ENCODE measurements around the gene KAZN. TPM values are rescaled to one million over a fixed set of nuclear protein-coding genes. Genes with fewer than 3 reads are reported as not detected.

The KAZN gene
- polyA plus RNA-seq, 1 of the 3 experiments (the other 2 are of a cell fraction) = 6.8 TPM

DNA sequence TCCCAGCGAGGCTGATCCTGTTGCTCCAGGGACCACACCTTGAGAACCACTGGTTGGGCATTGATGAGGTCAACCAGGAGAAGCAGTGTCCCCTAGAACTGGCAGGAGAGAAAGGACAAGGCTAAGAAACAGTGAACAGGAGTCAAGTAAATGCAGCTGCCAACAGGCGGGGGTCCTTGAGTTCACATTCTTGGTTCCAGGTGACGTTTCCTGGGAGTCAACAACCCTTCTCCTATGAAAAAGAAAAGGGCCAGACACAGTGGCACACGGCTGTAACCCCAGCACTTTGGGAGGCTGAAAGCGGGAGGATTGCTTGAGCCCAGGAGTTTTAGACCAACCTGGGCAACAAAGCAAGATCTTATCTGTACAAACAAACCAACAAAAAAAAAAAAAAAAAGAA is 98.3 kb downstream of the KAZN start:
- Histone ChIP-seq H3K79me2 (ENCODE audit: insufficient read depth) (no peaks in the 10 kb centered on the region), H3K9me3 (no peaks in the 10 kb centered on the region), H3K36me3 (replicated peaks in 1 of 2; ENCODE audit: control insufficient read depth in 1 of 2, insufficient read depth in 2 of 2, low read length in 1 of 2) (no peaks in the 10 kb centered on the region), H3K9me2 (no peaks in the 10 kb centered on the region), H3K27ac (ENCODE audit: low read depth in 2 of 2, low read length in 1 of 2) (no peak overlapping the region), H3K9ac (no peak overlapping the region), H3K4me3 (ENCODE audit: low read depth in 2 of 2, low read length in 1 of 2) (no peak overlapping the region), H3K4me2 (no peak overlapping the region), H3F3A (replicated peaks; ENCODE audit: insufficient read depth) (no peaks in the 10 kb centered on the region), H2AFZ (ENCODE audit: low read depth) (no peak overlapping the region), H4K20me1 (ENCODE audit: insufficient read depth) (no peaks in the 10 kb centered on the region), H3K4me1 (ENCODE audit: control insufficient read depth in 1 of 2, insufficient read depth in 2 of 2, low read depth in 1 of 2, low read length in 1 of 2) (peaks cover 0 to 2% of the 10 kb centered on the region in 2 experiments; a peak in 1 of 4 replicates), H3K27me3 (ENCODE audit: insufficient read depth) (no peaks in the 10 kb centered on the region)
- CTCF ChIA-PET = interaction anchor here (1.7 kb wide), 1 partner anchor 35 kb away, joined by 6 read pairs; no protein-coding TSS in a partner anchor
- WGBS (ENCODE audit: low lambda C conversion rate) = 29% methylated on average over 5 of the region's 5 CpGs
- POLR2A ChIA-PET = no interaction called here
- TF ChIP-seq RXRA (IDR thresholded peaks at IDR 0.05; ENCODE audit: borderline replicate concordance, low read depth) (no peak), SIN3A (IDR thresholded peaks at IDR 0.05; ENCODE audit: borderline replicate concordance, low read depth, low read length) (no peak), RAD21 (IDR thresholded peaks at IDR 0.05; ENCODE audit: low read length) (no peak), MEF2A (IDR thresholded peaks at IDR 0.05; ENCODE audit: borderline replicate concordance, low read depth) (no peak)
- DNase-seq = no peak

GRCh38 chr1:14697353-14697752 is 98.9 kb downstream of the KAZN start:
- no peak overlapping the region for H3K9ac ChIP-seq
- POLR2A ChIA-PET = interaction anchor here (0.6 kb wide), 1 partner anchor 30 kb away, joined by 3 read pairs; no protein-coding TSS in a partner anchor
- no peaks in the 10 kb centered on the region for H3K79me2 ChIP-seq (ENCODE audit: insufficient read depth)
- H3K4me1 ChIP-seq (ENCODE audit: control insufficient read depth in 1 of 2, insufficient read depth in 2 of 2, low read depth in 1 of 2, low read length in 1 of 2) = peaks cover 0 to 2% of the 10 kb centered on the region in 2 experiments; a peak in 1 of 4 replicates
- H3K9me2 ChIP-seq = no peaks in the 10 kb centered on the region
- H2AFZ ChIP-seq (ENCODE audit: low read depth) = no peak overlapping the region
- WGBS (ENCODE audit: low lambda C conversion rate) = 26% methylated on average over 4 of the region's 4 CpGs
- CTCF ChIA-PET = interaction anchor here (1.7 kb wide), 1 partner anchor 34 kb away, joined by 6 read pairs; no protein-coding TSS in a partner anchor
- H3K27me3 ChIP-seq (ENCODE audit: insufficient read depth) = no peaks in the 10 kb centered on the region
- H3K36me3 ChIP-seq (replicated peaks in 1 of 2; ENCODE audit: control insufficient read depth in 1 of 2, insufficient read depth in 2 of 2, low read length in 1 of 2) = no peaks in the 10 kb centered on the region
- H3K4me3 ChIP-seq (ENCODE audit: low read depth in 2 of 2, low read length in 1 of 2) = no peak overlapping the region
- DNase-seq = no peak
- no peak overlapping the region for H3K4me2 ChIP-seq
- H4K20me1 ChIP-seq (ENCODE audit: insufficient read depth) = no peaks in the 10 kb centered on the region
- H3K27ac ChIP-seq (ENCODE audit: low read depth in 2 of 2, low read length in 1 of 2) = no peak overlapping the region
- no peaks in the 10 kb centered on the region for H3F3A ChIP-seq (replicated peaks; ENCODE audit: insufficient read depth)
- TF ChIP-seq RXRA (IDR thresholded peaks at IDR 0.05; ENCODE audit: borderline replicate concordance, low read depth) (no peak), REST (IDR thresholded peaks at IDR 0.05; ENCODE audit: low read depth, low read length) (no peak), EP300 (IDR thresholded peaks at IDR 0.05; ENCODE audit: borderline replicate concordance in 1 of 2, low read depth in 1 of 2, low read length in 1 of 2) (no peak), TAF1 (IDR thresholded peaks at IDR 0.05; ENCODE audit: borderline replicate concordance, low read depth, low read length) (no peak), TCF12 (IDR thresholded peaks at IDR 0.05) (no peak), EZH2phosphoT487 (IDR thresholded peaks at IDR 0.05; ENCODE audit: borderline replicate concordance, low read depth) (no peak), GABPA (IDR thresholded peaks at IDR 0.05; ENCODE audit: low read depth) (no peak), MAX (IDR thresholded peaks at IDR 0.05; ENCODE audit: low read depth) (no peak), ELF1 (IDR thresholded peaks at IDR 0.05) (no peak), MXI1 (IDR thresholded peaks at IDR 0.05; ENCODE audit: low read depth, low read length) (no peak)
- no peaks in the 10 kb centered on the region for H3K9me3 ChIP-seq
